HG03565 (cell line): ENCODE measurements around the gene EXOC3L4.

ENCODE experiments used
- ATAC-seq: cut with Tn5 transposase; IDR thresholded peaks from one replicate; pipeline ENCODE4 v1.9.1; 2021; ENCODE audit warnings: mild to moderate bottlenecking, moderate library complexity; ENCODE audit not compliant: unreplicated experiment

Gene EXOC3L4

DNA sequence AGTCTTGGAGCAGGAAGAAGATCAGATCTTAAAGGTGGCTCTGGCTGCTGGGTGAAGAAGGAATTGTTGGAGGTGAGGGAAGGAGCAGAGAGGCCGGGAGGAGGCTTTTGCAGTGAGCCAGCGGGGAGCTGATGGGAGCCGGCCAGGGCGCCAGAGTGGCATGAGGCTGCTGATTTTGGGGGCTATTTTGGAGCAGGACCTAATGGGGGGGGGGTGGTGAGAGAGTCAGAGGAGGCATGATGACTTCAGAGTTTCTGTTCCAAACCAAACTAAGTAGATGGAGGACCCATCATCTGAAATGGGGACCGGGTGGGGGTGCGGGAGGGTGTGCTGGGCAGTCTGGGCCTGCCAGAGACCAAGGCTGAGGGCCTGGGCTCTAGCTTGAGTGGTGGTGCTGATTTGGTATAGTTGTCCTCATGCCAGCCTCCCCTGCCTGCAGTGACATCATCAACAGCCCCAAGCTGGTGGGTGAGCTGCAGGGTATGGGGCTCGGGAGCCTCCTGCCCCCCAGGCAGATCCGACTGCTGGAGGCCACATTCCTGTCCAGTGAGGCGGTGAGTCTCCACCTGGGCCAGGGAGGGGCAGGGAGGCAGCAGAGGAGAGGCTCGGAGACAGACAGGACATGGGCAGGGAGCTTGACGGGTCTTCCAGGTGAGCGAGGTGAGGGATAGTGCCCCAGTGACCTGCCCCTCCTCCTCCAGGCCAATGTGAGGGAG is 34.9 kb downstream of the EXOC3L4 start:
- no peak for ATAC-seq

GRCh38 chr14:103130017-103130764 is 35.7 kb downstream of the EXOC3L4 start:
- ATAC-seq = no peak

DNA sequence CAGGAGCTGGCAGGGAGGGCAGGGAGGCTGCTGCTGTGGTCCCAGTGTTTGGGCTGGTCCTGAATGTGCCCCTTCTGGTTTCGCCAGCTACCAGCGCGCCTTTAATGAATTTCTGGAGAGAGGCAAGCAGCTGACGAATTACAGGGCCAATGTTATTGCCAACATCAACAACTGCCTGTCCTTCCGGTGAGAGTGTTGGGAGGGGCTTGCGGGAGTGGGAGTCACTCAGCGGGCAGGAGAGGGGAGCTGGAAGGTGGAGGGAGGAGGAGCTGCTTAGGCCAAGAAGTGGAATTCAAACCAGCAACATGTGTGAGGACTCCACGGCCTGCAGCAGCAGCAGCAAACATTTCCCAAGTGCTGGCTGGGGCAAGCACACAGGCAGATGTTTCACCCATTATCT is 36.4 kb downstream of the EXOC3L4 start:
- ATAC-seq = no peak

DNA sequence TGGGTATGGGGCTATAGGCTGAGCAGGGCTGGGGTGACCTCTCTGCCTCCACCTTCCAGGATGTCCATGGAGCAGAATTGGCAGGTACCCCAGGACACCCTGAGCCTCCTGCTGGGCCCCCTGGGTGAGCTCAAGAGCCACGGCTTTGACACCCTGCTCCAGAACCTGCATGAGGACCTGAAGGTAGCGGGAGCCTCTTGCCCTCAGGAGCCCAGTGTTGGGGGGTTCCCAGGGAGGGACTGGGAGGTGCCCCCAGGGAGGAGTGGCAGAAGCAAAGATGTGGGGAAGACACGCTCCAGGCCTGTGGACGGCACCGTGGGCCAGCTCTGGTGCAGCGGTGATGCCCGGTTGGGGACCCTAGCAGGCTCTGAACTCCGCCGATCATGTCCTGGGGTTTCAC is 37.1 kb downstream of the EXOC3L4 start:
- no peak for ATAC-seq

- ATAC-seq = no peak
Measured at GRCh38 chr14:103132381-103133209, 38.1 kb downstream of the EXOC3L4 start.

- ATAC-seq = no peak
Measured at GRCh38 chr14:103133210-103134140, 39.0 kb downstream of the EXOC3L4 start.

DNA sequence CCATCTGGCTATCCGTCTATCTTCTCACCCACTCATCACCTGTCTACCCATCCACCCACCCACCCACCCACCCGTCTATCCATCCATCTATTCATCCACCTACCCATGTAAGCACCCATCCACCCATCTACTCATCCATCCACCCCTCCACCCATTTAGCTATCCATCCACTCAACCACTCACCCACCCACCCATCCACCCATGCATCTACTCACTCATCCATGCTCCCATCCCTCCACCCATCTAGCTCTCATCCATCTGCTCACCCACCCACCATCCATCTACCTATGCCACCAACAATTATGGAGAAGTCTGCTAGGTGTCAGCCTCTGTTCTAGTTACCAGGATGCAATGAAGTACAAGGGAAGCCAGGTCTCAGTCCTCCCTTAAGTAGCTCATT is 39.9 kb downstream of the EXOC3L4 start:
- ATAC-seq = no peak

GRCh38 chr14:103134919-103135318 is 40.4 kb downstream of the EXOC3L4 start:
- ATAC-seq = no peak

DNA sequence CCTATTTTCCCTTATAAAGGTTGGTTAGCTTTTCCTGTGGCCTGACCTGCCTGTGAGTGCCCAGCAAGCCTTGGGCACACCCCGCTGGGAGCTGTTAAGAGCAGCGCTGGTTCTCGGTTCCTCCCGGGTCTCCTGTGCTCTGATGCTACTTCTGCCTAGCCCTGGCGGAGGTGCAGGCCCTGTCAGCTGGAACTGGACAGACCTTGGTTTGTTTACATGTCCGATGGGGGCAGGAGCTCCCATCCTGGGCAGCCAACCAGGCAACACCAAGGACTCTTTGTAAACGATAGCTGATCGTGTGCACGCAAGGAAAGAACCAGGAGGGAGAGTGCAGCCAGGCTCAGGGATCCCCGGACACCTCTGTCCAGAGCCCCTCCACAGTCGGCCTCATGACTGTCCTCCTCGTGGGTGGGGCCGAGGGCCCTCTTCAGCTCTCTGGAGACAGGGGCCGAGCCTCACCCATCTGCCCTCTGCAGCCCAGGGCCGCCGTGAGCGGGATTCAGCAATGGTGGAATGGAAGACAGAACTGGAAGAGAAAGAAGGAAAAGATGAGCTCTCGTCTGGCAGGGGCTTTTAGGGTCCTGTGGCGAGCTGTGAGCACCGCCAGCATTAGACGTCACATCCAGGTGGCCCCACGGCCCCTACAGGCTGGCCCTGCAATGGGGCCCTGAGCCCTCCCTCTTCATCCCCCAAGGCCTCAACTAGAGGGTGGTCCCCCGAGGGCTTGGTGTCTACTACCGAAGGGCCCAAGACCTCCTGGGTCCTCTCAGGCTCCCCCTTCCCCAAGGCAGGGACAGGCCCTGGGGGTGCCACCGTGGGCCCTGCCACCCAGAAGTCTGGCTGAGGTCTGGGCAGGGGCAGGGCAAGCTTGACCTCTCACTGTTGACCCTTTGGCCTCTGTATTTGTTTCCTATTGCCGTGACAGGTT is 41.1 kb downstream of the EXOC3L4 start:
- no peak for ATAC-seq

DNA sequence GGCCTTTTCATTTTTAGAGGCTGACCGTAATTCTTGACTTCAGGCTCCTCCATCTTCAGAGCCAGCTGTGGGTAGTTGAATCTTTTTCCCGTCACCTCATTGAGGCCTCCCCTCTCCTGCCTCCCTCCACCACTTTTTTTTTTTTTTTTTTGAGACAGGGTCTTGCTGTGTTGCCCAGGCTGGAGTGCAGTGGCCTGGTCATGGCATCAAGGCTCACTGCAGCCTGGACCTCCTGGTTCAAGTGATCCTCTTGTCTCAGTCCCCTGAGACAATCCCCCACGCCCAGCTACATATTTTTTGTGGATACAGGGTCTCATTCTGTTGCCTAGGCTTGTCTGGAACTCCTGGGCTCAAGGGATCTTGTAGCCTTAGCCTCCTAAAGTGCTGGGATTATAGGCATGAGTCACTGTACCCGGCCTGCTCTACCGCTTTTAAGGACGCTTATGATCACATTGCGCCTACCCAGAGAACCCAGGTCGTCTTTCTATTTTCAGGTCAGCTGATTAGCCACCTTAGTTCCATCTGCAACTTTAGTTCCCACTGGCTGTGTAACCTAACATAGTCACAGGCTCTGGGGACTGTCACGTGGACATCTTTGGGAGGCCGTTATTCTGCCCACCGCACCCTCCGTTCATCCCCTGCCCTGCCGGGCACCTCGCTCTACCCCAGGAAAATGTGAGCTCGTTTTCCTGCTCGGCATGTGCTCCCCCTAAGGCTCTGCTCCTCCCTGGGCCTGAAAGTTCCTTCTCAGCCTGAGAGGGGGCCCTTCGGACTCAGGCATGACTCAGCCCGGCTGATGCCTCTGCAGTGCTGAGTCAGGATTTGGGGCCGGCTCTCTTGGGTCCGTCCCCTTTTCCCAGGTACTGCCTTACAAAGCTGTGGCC is 42.1 kb downstream of the EXOC3L4 start:
- ATAC-seq = no peak

- no peak for ATAC-seq
Measured at GRCh38 chr14:103137689-103138300, 43.3 kb downstream of the EXOC3L4 start.

GRCh38 chr14:103138301-103139131 is 44.0 kb downstream of the EXOC3L4 start:
- no peak for ATAC-seq

DNA sequence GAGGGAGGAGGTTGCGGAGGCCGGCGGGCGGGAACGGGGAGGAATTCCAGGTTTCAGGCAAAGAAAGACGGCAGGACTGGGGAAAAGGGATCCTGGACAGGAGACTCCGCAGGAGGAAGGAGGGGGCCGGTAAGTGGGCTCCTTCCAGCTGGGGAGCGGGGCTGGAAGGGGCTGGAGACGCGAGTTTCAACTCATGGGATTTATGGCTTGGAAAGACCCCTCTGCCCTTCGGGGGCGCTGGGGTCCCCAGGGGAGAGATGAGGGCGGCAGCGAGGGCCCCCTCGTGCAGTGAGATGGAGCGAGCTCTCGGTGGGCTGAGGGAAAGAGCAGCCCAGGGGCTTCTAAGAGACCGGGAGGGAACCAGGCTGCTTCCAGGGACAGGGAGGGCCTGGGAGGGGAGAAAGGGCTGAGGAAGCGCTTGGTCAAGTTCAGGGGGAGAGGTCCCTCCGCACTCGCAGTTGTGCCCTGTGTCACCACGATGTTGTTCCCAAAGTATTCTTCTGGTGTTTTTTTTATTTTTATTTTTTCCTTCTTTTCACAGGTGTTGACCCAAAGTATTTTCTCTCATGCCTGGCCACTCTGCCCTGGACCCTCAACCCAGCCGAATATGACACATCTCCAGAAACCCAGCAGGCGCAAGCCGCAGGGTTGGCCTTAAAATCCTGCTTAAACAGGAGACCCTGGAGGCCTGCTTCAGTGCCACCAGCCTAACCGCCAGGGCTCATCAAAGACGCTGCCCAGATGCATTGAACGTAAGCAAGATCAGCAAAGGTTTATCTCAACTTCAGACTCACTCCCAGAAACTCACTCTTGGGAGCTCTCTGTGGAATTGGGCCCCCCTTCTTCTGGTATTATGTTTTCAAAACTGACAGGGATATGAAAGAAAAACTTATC is 44.9 kb downstream of the EXOC3L4 start:
- no peak for ATAC-seq

DNA sequence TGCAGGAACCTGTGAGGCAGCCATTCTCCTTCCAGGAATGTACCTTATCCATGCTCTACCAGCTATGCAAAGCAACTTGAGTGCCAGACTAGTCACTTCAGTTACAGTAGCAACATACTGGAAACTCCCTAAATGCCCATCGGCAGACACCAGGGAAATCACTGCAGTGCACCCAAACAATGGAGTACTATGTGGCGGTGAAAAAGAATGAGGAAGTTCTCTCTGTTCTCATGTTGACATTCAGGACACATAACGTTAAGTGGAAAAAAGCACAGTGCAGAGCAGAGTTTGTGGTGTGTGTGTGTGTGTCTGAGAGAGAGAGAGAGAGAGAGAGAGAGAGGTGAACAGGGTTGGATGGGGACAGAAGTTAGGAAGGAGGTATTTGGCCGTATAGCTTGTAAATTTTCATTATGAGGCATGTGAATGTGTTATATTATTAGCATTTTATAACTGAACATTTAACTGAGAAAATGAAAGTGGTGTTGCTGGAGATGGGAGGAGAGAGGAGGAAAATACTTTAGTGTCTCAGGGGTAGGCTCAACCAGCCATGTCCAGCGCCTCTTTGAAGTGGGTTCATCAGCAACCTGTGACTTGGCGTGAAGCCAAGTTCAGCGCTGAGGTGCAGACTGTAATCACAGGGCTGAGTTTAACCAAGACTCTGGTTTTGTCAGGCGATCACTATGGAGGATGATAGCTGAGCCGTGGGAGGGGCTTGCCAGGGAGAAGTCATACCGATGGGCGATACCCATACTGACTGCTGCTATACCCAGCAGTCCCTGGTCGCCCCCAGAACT is 46.0 kb downstream of the EXOC3L4 start:
- ATAC-seq = peak; percentile 78

DNA sequence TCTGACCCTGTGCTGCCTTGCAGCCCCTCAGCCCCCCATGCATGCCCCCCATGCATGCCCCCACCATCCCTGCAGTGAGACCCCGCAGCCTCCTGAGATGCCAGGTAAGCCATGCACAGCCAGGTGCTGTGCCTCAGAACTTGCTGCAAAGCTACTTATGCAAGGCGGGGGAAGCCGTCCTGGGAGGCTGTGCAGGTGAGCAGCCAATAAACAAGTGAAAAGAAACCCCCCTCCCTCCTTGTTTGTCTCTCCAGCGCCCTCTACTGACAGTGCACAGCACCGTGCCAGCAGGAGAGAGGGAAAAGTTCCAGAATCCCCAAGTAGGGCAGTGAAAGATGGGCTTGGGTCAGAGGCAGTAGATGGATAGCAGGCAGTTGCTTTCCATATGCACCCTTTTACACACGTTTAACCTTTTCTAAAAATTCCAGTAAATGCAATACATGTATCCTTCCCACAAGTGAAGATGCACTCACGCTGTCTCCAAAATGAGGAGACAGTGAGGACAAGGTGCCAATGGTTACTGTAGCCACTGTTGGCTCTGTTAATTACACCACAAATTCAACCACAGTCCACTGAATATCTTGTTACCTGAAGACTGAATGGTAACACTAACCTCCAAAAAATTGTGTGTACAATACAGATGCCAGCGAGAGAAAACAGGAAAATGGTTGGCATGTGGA is 46.7 kb downstream of the EXOC3L4 start:
- ATAC-seq = peak; percentile 15
